ENCODE results near the gene SHOC2. TPM values are rescaled to one million over a fixed set of nuclear protein-coding genes. Genes with fewer than 3 reads are reported as not detected.

The SHOC2 gene
- total and polyA plus RNA-seq, 2 of the 13 experiments (the other 11 are each of a cell fraction or from before 2014, with no cell fraction given) = 8.6 to 25.5 TPM

DNA sequence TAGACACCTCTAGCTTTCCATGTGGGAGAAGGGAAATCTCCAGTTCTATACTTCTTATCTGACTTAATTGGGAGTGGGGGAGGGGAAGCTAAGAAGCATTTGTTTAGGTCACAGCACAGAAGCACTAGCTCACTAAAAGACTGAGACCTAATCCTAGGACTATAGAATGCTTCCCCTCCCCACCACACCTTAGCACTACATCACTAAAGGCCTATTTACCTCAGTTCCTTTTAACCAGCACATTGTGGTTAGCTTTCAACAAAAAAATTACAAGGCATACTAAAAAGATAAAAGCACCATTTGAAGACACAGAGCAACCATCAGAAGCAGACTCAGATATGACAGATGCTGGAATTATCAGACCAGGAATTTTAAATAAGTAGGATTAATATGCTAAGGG lies 103.7 kb downstream of the SHOC2 start:
- CTCF ChIA-PET (ENCODE audit: low intra/inter-chr PET ratio, low total read pairs) = no interaction called here
- in situ Hi-C loops (cut with HindIII; ENCODE audit: extremely low pct_ligation_motif_present, low pct_unique_long_range_greater_than_20kb) = no loop called here
- H3K9ac ChIP-seq (ENCODE audit: insufficient read depth, low read depth, low read length) = no peak overlapping the region
- BruUV-seq (replicated peaks) = no TSS peak
- TF ChIP-seq KAT2B (IDR thresholded peaks at IDR 0.05; ENCODE audit: borderline replicate concordance, low read depth, low read length) (no peak), ZFX (CRISPR knock-in tag; IDR thresholded peaks at IDR 0.05; ENCODE audit: low read depth) (no peak), MEF2D (CRISPR knock-in tag; IDR thresholded peaks at IDR 0.05) (no peak), SUZ12 (IDR thresholded peaks at IDR 0.05; ENCODE audit: low read depth, low read length) (no peak), ZNF17 (CRISPR knock-in tag; IDR thresholded peaks at IDR 0.05) (no peak), SNAPC2 (CRISPR knock-in tag; IDR thresholded peaks at IDR 0.05) (no peak)
- TF ChIP-seq, protein P1, sequence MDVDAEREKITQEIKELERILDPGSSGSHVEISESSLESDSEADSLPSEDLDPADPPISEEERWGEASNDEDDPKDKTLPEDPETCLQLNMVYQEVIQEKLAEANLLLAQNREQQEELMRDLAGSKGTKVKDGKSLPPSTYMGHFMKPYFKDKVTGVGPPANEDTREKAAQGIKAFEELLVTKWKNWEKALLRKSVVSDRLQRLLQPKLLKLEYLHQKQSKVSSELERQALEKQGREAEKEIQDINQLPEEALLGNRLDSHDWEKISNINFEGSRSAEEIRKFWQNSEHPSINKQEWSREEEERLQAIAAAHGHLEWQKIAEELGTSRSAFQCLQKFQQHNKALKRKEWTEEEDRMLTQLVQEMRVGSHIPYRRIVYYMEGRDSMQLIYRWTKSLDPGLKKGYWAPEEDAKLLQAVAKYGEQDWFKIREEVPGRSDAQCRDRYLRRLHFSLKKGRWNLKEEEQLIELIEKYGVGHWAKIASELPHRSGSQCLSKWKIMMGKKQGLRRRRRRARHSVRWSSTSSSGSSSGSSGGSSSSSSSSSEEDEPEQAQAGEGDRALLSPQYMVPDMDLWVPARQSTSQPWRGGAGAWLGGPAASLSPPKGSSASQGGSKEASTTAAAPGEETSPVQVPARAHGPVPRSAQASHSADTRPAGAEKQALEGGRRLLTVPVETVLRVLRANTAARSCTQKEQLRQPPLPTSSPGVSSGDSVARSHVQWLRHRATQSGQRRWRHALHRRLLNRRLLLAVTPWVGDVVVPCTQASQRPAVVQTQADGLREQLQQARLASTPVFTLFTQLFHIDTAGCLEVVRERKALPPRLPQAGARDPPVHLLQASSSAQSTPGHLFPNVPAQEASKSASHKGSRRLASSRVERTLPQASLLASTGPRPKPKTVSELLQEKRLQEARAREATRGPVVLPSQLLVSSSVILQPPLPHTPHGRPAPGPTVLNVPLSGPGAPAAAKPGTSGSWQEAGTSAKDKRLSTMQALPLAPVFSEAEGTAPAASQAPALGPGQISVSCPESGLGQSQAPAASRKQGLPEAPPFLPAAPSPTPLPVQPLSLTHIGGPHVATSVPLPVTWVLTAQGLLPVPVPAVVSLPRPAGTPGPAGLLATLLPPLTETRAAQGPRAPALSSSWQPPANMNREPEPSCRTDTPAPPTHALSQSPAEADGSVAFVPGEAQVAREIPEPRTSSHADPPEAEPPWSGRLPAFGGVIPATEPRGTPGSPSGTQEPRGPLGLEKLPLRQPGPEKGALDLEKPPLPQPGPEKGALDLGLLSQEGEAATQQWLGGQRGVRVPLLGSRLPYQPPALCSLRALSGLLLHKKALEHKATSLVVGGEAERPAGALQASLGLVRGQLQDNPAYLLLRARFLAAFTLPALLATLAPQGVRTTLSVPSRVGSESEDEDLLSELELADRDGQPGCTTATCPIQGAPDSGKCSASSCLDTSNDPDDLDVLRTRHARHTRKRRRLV (CRISPR knock-in tag; IDR thresholded peaks at IDR 0.05) = no peak
- TF ChIP-seq, protein P2, sequence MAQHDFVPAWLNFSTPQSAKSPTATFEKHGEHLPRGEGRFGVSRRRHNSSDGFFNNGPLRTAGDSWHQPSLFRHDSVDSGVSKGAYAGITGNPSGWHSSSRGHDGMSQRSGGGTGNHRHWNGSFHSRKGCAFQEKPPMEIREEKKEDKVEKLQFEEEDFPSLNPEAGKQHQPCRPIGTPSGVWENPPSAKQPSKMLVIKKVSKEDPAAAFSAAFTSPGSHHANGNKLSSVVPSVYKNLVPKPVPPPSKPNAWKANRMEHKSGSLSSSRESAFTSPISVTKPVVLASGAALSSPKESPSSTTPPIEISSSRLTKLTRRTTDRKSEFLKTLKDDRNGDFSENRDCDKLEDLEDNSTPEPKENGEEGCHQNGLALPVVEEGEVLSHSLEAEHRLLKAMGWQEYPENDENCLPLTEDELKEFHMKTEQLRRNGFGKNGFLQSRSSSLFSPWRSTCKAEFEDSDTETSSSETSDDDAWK (CRISPR knock-in tag; IDR thresholded peaks at IDR 0.05) = no peak
- TF ChIP-seq, protein P3, sequence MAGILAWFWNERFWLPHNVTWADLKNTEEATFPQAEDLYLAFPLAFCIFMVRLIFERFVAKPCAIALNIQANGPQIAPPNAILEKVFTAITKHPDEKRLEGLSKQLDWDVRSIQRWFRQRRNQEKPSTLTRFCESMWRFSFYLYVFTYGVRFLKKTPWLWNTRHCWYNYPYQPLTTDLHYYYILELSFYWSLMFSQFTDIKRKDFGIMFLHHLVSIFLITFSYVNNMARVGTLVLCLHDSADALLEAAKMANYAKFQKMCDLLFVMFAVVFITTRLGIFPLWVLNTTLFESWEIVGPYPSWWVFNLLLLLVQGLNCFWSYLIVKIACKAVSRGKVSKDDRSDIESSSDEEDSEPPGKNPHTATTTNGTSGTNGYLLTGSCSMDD (CRISPR knock-in tag; IDR thresholded peaks at IDR 0.05) = no peak
- TF ChIP-seq, protein P4, sequence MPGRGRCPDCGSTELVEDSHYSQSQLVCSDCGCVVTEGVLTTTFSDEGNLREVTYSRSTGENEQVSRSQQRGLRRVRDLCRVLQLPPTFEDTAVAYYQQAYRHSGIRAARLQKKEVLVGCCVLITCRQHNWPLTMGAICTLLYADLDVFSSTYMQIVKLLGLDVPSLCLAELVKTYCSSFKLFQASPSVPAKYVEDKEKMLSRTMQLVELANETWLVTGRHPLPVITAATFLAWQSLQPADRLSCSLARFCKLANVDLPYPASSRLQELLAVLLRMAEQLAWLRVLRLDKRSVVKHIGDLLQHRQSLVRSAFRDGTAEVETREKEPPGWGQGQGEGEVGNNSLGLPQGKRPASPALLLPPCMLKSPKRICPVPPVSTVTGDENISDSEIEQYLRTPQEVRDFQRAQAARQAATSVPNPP (CRISPR knock-in tag; IDR thresholded peaks at IDR 0.05) = no peak
- TF ChIP-seq, protein P5, sequence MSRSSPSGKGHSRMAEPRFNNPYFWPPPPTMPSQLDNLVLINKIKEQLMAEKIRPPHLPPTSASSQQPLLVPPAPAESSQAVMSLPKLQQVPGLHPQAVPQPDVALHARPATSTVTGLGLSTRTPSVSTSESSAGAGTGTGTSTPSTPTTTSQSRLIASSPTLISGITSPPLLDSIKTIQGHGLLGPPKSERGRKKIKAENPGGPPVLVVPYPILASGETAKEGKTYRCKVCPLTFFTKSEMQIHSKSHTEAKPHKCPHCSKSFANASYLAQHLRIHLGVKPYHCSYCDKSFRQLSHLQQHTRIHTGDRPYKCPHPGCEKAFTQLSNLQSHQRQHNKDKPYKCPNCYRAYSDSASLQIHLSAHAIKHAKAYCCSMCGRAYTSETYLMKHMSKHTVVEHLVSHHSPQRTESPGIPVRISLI (CRISPR knock-in tag; IDR thresholded peaks at IDR 0.05; ENCODE audit: borderline replicate concordance) = no peak
- TF ChIP-seq, protein P6, sequence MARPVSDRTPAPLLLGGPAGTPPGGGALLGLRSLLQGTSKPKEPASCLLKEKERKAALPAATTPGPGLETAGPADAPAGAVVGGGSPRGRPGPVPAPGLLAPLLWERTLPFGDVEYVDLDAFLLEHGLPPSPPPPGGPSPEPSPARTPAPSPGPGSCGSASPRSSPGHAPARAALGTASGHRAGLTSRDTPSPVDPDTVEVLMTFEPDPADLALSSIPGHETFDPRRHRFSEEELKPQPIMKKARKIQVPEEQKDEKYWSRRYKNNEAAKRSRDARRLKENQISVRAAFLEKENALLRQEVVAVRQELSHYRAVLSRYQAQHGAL (CRISPR knock-in tag; IDR thresholded peaks at IDR 0.05; ENCODE audit: not compliant biosample characterization) = no peak
- no peaks in the 10 kb centered on the region for H3K79me2 ChIP-seq (ENCODE audit: insufficient read depth, low read length)
- ATAC-seq = no peak
- POLR2A ChIA-PET = no interaction called here
- H4K20me1 ChIP-seq (ENCODE audit: insufficient read depth, low read length) = no peaks in the 10 kb centered on the region
- no peak overlapping the region for H3K4me3 ChIP-seq (replicated peaks in 1 of 3; ENCODE audit: insufficient read depth in 1 of 3, low read depth in 2 of 3, low read length in 3 of 3)
- H3K27me3 ChIP-seq (ENCODE audit: control insufficient read depth in 1 of 2, insufficient read depth in 2 of 2, low read length in 2 of 2) = no peaks in the 10 kb centered on the region
- no peak overlapping the region for H3K27ac ChIP-seq (ENCODE audit: extremely low read length, insufficient read depth, low read length)
- H3K9me3 ChIP-seq (ENCODE audit: low read length) = no peaks in the 10 kb centered on the region
- H3K4me2 ChIP-seq (ENCODE audit: low read depth, low read length) = no peak overlapping the region
- no peak for DNase-seq (ENCODE audit: low spot score)
- no peak overlapping the region for H2AFZ ChIP-seq (ENCODE audit: low read length)
- FAIRE-seq = no peak
- no peaks in the 10 kb centered on the region for H3K4me1 ChIP-seq (ENCODE audit: insufficient read depth, low read length)
- intact Hi-C loops (cut with micrococcal nuclease; ENCODE audit: unreplicated experiment) = no loop called here
- no peaks in the 10 kb centered on the region; a peak in 1 of 5 replicates for H3K36me3 ChIP-seq (replicated peaks in 1 of 2; ENCODE audit: control insufficient read depth in 1 of 2, insufficient read depth in 2 of 2, low read length in 2 of 2)
